HTERT RPE-1 (cell line): Measurements from ENCODE around the gene LPAR6.
"Not testable (repeated sequence)": the region's sequence is repeated elsewhere in the genome, so short reads cannot be mapped to it uniquely, and the experiment has no call there.

Experiments
- in situ Hi-C: fragments of 300-500 bp; cut with MboI; formaldehyde crosslinking; loops from 4 replicates; pipeline ENCODE4 v1.14.3; 2020; ENCODE audit warnings: low sequenced_read_pairs

Gene LPAR6, protein sequence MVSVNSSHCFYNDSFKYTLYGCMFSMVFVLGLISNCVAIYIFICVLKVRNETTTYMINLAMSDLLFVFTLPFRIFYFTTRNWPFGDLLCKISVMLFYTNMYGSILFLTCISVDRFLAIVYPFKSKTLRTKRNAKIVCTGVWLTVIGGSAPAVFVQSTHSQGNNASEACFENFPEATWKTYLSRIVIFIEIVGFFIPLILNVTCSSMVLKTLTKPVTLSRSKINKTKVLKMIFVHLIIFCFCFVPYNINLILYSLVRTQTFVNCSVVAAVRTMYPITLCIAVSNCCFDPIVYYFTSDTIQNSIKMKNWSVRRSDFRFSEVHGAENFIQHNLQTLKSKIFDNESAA

DNA sequence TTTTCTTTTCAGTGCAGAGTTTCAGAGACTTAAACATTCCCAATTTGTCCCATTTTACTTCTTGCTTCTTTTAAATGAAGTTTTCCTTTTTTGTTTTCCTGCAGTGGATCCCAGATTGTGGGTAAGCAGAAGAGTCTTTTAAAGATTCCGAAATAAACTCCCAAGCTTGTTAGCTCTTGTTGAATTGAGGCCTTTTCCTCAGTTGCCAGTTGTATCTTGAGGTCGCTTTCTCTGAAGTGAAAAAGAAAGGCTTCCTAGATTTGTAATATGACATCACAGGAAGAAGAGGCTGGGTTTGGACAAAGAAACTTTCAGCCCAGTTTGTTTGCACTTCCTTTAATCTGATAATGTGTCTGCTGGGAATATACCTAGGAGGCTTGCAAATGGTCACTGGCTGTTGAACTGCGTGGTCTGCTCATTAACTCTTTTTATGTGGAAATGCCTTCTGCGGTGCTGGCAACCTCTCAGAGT is at the start of gene LPAR6:
Gene LPAR6, minus strand, starts transcription at position 233 of the 471 bp plus-strand sequence. CDS start 690 bp downstream, outside the sequence.
- in situ Hi-C loops, result no loop called here

GRCh38 chr13:48457578-48458242 is 44.8 kb upstream of the LPAR6 start:
- in situ Hi-C loops, result no loop called here

GRCh38 chr13:48456546-48456945 is 43.6 kb upstream of the LPAR6 start:
- in situ Hi-C loops, result no loop called here

GRCh38 chr13:48451196-48451595 is 38.3 kb upstream of the LPAR6 start:
- in situ Hi-C loops, result not testable (repeated sequence)

- in situ Hi-C loops, result no loop called here
Measured at GRCh38 chr13:48449656-48450055, 36.7 kb upstream of the LPAR6 start.

- in situ Hi-C loops, result no loop called here
Measured at GRCh38 chr13:48448959-48449614, 36.2 kb upstream of the LPAR6 start.

DNA sequence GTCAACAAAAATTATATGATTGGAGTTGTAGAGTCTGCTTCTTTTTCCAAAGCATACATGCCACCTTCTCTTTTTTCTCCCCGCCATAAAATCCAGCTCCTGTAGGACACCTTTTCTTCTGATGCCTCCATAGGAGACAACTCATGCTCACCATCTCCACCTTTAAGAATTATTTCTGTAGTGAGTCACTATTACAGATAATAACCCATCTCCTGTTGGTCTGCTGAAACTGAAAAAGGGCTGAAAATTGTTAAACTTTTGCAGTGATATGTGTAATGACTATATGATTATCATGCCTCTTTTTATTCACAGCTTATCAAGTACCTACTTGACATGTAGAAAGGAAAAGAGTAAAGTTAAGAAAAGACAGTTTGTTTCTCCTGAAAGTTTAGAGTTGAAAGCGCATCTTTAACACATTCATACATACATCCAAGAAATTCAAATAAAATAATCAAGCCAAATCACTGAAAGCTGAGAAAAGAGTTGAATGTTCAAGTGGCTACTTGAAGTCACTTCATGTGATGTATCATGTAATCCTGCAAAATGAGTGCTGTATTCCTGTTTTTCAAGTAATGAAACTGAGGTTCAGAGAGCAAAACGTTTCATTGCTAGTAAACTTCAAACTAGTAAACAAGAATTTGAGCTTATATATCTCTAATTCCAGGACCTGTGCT is 35.5 kb upstream of the LPAR6 start:
- in situ Hi-C loops, result no loop called here

DNA sequence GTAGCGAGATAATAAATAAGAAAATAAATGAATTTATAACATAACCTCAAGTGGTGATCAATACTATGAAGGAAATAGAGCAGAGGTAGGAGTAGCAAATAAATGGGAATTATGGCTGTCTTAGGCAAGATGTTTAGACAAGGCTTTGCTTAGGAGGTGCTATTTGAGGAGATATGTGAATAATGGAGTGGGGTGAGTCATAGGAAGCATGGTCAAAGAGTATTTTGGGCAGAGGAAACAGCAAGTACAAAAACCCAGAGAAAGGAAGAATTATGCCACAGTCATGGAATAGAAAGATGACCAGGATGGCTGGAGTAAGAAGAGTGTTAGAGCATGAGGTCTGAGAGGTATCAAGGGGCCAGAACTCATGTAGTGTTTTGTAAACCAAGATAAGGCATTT is 33.6 kb upstream of the LPAR6 start:
- in situ Hi-C loops, result no loop called here

DNA sequence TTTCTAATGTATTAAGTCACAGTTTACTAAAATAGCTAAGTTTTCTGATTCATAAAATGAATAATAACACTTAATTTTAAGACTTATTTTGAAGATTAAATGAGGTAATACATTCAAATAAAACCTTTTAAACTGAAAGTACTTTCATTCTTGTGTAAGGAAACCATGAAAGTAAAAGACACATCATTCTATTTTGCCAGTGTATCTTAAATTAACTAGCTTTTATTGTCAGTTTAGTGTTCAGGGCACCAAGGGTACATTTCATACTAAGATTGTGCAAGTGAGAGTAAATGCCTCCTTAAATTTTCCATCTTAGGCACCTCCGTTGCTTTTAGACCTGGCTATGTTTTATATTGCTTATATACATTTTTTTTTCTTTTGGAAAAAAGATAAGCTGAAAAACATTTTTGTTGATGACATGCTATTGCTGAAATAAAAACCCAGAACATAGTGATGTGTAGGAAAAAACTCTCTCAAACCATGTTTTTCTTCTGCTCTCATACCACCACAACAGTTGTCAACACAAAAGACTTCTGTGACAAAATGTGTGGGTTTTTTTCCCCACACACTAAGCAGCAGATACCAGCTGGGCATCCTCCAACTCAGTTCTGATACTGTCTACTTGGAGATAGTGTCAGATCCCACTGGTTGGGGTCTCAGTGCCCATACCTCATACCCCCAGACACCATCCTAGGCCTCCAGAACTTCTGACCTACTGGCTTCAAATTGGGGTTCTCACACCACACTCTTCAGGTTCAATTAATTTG is 30.7 kb upstream of the LPAR6 start:
- in situ Hi-C loops, result no loop called here

- in situ Hi-C loops, result no loop called here
Measured at GRCh38 chr13:48437371-48437770, 24.5 kb upstream of the LPAR6 start.

- in situ Hi-C loops, result no loop called here
Measured at GRCh38 chr13:48436661-48437288, 23.9 kb upstream of the LPAR6 start.

- in situ Hi-C loops, result no loop called here
Measured at GRCh38 chr13:48434200-48434599, 21.3 kb upstream of the LPAR6 start.

- in situ Hi-C loops, result no loop called here
Measured at GRCh38 chr13:48431987-48432615, 19.2 kb upstream of the LPAR6 start.

DNA sequence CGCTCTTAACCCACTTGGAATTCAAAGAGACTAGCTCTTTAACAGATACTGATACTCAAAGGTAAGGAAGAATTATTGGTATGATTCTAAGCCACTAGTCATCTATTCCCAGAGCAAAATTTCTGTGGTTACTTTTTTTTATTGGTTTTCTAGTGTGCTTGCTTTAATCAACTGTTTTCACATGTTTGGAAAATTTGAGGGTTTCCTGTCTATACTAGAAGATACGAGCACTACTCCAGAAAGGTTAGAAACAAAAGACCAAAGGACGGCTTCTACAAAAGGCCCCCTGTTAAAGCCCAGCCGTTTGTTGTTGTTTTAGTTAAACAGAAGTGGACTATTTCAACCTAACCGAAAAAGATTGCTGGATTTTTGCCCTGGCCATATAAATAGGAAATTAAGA is 18.5 kb upstream of the LPAR6 start:
- in situ Hi-C loops, result no loop called here

- in situ Hi-C loops, result no loop called here
Measured at GRCh38 chr13:48429886-48430285, 17.0 kb upstream of the LPAR6 start.

DNA sequence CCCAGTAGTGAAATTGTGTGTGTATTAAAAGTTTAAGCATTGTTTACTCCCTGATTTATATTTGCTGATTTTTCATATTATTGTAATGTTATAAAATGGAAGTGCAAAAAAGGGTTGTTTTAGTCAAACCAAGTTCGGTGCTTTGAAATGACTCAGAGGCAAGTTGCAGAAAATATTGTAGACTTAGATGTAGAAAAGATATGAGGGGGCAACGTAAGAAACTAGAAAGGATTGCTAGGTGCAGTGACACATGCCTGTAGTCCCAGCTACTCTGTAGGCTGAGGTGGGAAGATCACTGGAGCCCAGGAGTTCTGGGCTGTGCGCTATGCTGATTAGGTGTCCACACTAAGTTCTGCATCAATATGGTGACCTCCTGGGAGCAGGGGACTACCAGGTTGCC is 16.1 kb upstream of the LPAR6 start:
- in situ Hi-C loops, result no loop called here

DNA sequence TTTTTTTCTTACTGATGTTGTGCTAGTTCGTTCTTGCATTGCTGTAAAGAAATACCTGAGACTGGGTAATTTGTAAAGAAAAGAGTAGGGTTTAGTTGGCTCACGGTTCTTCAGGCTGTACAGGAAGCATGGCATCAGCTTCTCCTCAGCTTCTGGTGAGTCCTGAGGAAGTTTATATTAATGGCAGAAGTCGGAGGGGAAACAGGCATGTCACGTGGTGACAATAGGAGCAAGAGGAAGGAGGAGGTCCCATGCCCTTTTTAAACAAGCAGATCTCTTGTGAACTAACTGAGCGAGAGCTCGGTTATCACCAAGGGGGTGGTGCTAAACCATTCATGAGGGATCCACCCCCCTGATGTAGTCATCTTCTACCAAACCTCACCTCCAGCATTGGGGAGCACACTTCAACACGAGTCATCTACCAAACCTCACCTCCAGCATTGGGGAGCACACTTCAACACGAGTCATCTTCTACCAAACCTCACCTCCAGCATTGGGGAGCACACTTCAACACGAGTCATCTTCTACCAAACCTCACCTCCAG is 13.9 kb upstream of the LPAR6 start:
- in situ Hi-C loops, result not testable (repeated sequence)

DNA sequence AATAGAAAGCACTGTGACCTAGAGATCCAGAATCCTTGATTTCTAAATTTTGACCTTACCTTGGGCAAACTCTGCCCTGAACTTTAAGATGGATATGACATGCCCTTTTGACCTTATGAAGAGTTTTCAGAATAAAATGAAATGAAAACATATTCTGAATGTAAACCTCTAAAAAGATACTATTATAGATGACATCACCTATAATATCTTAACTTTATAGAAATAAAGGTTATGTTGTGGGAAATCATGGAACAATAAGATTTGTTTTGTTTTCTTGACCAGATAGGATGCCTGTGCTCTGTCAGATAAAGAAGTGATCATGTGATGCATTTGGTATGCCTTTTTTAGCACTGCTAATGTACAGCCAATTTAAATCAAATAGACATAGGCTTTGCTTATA is 13.1 kb upstream of the LPAR6 start:
- in situ Hi-C loops, result no loop called here

- in situ Hi-C loops, result no loop called here
Measured at GRCh38 chr13:48424212-48424611, 11.3 kb upstream of the LPAR6 start.
